Eye (tissue), 1 donor: ENCODE measurements around the gene TRIM5.

ENCODE experiments used
- DNase-seq: peaks from one replicate; pipeline ENCODE4 v3.0.0-alpha.2; 2015

The TRIM5 gene

GRCh38 chr11:5621580-5621979 lies 63.3 kb downstream of the TRIM5 start:
- no peak for DNase-seq

DNA sequence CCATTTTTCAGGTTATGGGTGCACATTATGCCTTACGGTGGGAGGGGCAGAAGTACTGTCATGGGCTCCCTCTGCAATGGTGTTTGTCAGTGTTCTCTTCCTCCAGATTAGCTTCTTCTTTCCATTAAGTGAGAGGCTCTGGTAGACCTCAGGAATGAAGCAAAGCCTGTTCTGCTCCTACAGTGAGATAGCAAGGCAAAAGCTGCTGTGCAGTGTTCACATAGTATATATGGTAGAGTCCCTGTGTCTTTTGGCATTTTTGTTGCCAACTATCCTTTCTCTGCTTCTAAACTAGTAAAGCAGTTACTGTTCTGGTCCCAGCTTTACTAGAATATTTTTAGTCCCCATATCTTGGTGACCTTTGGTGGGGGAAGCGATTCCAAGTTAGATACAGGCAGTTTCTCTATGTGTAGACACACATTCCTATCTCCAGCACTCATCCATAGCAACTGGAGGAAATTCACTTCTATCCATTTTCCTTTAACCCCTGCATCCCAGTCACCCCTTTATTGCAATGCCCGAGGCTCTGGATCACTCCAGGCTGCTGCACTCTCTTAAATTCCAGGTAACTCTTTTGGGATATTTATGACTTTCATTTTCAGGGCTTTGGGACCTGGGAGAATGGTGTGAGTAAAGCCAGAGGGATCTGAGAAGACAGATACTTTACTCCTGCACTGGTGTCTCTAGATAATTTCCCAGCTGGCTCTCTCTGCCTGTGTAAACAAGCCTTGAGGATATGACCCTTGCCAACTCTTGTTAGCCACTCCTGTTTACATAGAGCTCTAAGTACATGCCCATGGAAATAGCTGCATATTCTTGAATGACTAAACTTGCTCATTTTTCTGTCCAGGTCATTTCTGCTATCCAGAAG lies 64.0 kb downstream of the TRIM5 start:
- no peak for DNase-seq

- no peak for DNase-seq
Observed at GRCh38 chr11:5618807-5619206, 66.1 kb downstream of the TRIM5 start.
